Measurements from ENCODE around the gene S100A11.
"Not testable (repeated sequence)": the region's sequence is repeated elsewhere in the genome, so short reads cannot be mapped to it uniquely, and the experiment has no call there.

S100A11 gene

DNA sequence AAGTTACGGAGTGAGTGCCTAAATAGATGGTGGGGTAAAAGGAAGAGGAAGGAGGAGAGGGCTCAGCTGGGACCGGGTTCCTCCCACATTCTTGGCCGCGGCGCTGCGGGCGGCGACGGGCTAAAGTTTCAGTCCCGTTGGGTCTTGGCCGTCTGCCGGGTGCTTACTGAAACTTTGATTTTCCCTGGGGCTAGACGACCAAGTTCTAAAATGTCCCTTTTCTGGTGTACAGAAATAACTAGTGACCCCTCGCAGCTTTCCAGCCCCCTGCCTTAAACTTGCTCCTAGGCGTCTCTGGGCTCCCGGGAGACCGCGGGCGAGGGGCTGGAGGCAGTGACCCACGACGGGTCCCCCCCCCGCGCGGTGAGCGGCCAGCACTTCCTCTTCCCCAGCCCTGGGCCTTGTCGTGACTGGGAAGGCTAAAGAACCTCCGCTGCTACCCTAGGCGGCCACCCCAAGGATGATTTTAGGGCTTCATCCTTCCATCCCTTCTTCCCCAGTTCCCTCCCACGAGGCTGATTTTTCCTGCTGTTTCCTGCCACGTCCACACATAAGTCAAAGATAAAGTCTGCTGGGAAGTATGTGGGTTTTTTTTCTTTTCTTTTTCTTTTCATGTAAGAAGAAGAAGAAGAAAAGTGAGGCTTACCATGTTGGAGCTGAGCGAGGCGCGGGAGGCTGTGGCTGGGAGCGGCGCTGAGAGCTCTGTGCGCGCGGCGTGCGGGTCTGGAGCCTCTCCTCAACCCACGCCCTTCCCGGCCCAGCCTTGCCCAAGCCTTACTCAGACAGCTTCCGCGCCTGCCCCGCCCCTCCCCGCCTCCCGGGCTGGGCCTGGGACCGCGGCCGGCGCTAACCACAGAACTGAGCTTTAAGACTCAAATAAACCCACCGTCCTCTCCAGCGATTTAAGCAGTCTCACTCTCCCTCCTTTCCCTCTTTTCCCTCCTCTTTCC lies at the start of gene S100A11:
S100A11 (minus strand) TSS at position 738 of the 950 bp plus-strand sequence; CDS start at position 649, 89 bp downstream.
- DNase-seq, result peak; percentile 93

DNA sequence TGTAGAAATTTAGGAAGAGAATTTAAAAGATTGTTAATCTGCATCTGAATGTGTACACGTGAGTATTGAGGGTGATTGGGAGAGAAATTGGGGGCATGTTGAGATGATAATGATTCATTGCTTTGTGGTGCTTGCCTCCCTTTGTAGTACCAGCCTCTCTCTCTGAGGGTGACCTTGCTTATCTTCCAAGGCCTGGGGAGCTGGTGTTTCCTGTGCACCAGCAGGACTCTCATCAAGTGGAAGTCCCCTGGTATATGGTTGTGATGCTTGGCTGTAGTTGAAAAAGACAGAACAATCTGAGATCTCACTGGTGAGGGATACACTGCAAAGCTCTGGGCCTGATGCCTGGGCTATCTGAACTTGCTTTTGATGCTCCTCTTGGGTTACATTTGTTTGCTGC lies 48.0 kb upstream of the S100A11 start:
- DNase-seq, result peak; percentile 82

DNA sequence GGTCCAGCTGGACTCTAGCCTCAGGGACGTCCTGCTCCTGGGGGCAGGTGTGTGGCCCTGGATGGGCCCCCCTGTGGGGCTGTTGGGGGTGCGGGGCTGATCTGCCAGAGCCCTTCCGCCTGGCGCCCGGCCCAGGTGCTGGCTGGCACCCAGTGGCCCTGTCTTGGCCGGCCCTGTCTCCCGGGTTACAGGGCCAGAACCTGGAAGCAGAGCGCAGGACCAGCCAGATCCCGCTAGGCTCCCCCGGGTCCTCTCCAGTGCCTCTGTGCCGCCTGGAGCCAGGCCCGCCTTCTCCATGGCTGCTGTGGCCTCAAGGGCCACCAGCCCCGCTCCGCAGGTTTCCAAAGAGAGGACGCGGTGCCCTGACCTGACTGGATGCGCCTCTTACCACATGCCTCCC lies 44.2 kb upstream of the S100A11 start:
- DNase-seq, result not testable (repeated sequence)

DNA sequence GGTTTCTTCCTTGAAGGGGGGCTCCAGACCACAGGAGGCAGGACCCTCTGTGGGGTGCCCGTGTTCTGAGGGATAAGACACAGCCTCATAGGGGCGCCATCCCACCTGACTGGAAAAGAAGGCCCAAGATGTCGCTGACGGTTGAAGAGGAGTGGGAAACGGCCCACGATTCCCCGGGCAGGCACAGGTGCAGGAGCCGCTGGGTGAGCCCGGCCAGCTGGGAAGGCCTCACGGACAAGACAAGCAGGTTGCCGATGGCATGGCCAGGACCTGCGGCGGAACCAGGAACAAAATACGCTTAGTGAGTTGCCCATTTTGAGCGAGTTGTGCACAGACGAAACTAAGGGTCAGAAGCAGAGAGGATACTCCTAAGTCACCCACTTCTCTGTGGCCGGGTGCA lies 43.7 kb upstream of the S100A11 start:
- DNase-seq, result not testable (repeated sequence)

DNA sequence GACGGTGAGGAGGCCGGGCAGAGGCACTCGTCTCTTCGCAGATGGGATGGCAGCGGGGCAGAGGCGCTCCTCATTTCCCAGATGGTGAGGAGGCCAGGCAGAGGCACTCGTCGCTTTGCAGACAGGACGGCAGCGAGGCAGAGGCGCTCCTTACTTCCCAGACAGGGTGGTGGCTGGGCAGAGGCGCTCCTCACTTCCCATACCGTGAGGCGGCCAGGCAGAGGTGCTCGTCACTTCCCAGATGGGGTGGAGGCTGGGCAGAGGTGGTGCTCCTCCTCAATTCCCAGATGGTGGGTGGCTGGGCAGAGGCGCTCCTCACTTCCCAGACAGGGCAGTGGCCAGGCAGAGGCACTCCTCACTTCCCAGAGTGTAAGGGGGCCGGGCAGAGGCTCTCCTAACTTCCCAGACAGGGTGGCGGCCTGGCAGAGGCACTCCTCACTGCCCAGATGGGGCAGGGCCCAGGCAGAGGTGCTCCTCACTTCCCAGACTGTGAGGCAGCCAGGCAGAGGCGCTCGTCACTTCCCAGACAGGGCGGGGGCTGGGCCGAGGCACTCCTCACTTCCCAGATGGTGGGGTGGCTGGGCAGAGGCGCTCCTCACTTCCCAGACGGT lies 42.1 kb upstream of the S100A11 start:
- DNase-seq, result no peak

DNA sequence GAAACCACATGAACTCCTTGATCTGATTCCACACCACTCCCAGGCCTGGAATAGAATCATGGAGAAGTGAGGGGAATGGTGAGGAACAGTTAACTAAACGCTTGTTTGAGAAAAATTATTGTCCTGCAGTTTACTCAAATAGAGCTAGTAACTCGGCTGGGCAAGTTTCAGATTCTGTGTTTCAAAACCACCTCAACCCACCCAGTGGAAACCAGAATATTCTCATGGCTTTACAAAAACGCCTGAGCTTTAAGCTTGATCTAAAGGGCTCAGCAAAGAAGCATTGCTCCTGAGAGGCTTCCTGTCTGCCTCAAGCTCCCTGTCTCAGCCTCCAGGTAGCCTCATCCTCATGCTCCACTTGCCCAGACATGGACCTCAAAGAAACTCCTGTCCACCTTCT lies 35.5 kb upstream of the S100A11 start:
- no peak for DNase-seq

DNA sequence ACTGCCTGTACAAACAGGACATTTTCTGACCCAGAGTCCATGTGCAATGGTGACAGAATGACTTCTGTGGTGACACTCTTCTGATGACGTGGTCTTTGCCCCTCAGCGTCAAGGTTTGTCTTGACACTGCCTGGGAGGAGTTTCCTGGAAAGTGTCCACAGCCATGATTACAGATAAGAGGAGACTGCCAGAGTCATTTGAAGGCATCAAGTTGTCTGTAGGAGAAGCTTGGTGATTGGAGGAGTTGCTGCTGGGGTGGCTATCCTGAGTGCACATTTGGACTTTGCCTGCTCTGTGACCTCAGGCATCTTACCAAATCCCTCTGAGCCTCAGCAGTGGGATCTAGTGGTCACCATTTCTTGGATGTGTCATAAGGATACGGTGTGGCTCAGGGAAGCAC lies 34.3 kb upstream of the S100A11 start:
- DNase-seq, result peak; percentile 72

DNA sequence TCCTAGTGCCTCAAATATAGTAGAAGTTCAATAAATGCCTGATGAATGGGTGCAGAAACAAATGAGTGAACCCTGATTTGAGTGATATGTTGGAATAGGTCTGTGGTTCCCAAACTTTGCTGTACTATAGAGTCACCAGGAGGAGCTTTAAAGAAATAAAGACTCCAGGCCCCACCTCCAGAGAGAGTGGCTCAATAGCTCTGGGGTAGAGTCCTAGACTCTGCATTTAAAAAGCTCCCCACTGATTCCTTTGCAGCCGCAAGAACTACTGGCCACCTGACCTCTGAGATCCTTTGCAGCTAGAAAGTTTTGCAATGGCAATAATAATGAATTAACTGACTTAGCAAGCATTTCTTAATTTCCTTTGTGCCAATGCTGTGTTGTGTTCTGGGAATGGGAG lies 31.1 kb upstream of the S100A11 start:
- no peak for DNase-seq

DNA sequence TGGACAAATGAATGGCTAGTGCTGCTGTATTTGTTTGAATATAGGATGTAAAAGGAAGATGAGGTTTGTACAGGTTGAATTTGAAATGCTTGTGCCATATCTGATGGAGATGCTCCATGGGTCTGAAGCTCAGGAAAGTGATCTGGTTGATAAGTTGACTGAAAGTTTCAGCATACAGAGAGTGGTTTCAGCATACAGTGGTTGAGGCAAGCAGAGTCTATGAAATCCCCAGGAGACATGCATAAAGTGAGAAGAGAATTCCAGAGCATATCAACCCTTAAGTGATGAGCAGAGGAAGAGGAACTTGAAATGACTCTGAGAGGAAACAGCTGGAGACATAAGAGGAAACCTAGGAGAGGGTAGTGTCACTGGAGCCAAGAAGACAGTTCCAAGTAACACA lies 30.3 kb upstream of the S100A11 start:
- DNase-seq, result no peak

DNA sequence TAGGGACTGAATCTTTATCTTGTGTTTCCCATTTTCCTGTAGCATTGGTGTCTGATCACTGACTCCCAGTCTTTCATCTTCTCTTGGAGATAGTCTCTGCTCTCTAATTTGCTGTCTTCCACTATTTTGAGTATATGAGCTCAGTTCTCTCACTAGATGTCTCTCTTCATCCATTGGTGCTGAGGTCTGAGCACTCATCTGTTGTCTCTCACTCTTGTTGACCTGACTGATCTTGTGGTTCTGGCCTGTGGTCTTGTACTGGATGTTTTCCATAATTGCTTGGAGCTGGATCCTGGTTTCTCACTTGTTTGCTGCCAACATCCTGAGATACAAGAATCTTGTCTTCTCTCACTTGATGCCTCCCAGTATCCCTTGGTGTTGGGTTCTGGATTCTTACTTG lies 25.1 kb upstream of the S100A11 start:
- no peak for DNase-seq

DNA sequence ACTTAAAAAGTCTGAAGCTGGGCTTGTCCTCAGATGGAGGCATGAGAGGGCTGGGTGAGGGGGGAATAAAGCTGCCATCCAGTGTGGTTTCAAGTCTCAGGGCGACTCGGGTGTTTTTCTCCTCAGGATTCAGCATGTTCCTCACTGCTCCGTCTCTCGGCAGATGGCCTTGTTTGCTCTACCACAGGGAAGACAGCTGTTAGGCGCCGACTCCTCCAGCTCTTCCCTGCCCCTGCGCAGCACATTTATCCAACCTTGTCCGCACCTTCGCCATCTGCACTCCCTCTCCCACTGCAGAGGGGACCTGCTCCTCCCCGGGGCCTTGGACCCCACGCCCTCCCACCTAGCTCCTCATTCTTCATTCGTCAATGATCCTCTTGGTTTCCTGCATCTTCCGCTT lies 16.6 kb upstream of the S100A11 start:
- DNase-seq, result no peak

DNA sequence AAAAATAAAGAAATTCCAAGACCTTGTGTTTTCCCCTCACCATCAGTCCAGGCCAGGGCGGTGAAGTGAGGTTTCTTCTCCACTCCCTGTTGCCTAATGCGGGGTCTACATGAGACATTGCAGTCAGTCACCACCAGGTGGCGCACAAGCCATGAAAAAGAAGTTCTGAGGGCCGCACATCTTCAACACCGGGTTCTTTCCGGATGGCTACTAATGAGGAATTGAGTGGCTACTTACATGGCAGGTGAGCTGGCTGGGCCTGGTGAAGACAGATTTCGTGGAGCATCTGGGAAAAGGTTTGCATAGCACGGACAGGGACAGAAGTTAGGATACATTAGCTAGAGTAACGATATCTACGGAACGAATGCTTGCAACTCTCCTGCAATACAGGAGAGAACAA lies 15.8 kb upstream of the S100A11 start:
- peak; percentile 92 for DNase-seq

DNA sequence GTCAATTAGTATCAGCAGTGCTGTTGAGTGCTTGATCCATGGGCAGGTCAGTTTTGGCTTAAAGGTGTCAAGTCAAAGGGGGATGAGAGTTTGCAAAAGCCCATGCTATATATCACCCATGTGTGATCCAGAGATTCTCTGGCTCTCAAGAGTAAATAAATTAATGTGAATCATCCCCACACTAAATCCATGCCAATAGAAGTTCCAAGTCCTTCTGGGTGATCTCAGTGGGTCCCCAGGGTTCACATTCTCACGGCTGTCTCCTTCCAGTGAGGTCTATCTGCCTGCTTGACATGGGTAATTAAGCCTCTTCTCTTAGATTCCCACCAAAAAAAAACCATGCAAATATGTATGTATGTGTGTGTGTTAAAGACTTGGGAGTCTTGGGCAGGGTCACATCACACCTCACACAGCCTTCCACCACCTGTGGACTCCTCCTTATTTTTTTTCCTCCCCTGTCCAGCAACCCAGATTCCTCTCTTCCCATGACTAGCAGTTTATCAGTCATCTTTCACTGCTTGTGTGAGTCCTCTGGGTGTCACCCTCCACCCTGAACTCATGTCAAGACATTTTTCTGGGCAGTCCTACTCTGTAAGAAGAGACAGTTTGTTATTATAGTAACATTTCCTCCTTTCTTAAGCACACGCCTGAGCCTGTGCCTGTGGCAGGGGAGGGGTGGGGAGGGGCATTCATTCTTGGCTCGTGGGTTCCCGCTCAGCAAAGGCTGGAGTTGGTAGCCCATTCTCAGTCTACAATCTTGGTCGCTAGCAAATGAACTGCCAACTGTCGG lies 14.3 kb upstream of the S100A11 start:
- DNase-seq, result peak; percentile 39

DNA sequence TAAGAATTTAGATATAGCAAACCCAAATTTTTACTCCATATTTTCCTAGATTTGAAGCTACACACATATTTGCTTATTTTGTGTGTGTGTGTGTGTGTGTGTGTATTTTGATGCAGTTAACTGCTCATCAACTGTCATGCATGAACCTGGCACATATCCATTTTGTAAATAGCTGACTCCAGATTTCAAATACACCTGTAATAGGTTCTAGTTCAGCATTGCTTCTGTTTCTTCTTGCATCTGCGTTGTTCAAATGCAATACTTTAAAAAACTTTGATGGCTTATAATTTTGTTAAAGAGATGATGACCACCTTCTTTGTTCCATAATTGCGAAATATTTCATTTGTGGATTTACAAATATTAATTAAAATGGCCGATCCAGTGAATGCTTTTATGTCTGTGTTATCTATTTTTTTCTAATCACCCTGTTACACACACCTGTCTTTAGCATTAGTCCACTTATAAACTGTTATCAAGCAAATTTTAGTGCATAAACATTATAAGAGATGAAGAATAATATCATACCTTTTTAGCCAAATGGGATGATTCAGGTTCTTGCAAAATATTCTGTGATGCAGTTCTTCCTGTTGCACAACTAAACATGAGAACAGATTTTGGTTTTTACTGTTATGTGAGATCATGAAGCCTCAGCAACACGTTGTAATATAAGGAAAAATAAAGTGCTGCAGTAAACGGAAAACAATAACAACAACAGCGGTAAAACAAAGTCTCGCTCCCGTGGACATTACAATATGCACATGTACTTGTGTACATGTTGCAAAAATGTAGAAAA lies 12.7 kb upstream of the S100A11 start:
- DNase-seq, result peak; percentile 50

DNA sequence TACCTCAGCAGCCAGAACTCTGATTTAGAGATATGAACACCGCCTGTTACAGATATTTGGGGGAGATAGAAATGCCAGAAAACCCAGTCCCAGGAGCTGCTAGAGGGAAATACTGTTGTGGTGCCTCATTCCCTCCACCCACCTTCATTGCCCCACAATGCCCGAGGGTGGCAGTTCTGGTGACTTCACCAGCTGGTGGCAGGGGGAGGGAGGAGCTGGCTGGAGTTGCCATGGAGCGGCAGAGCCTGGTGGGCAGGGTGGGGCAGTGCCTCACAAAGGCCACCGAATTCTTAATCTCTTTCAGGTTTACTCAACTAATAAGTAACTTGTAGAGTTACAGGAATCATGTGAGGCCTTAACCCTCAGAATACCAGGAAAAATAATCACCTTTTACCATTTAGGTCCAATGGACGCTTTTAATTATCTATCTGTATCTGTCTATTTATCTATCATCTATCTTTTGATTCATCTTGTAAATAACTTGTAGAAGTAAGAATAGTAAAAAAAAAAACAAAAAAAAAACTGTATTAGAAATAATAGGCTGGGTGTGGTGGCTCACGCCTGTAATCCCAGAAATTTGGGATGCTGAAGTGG lies 11.7 kb upstream of the S100A11 start:
- peak; percentile 95 for DNase-seq

DNA sequence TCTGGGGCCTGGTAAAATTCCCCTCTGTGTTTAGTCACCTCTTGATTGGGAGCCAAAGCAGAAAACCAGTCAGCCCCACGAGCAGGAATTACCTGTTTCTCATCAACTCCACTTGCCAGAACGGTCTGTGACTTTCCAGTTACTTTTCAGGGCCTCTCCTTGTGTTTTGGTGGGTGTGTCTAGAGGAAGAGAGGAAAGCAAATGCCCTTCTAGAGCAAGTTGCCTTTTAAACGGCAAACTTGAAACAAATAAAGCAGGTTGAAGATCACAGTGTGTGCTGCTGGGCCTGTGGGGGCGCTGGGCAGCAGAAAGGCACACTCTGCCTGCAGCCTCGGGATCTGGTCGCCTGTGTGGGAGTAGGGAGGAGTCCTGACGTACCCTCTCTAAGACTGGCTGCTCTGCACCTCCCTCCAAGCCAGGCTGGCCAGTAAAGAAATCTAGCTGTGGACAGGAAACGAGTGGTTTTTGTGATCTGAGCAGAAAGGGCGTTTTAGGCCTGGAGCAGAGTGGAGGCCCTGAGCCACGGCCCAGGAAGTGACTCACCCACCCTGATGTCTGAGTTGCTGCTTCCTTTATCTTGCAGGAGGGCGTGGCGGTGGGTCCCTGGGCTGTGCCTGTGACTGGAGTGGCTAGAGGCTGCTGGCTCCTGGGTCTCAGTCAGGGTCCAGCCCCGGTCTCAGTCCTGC lies 11.1 kb upstream of the S100A11 start:
- DNase-seq, result peak; percentile 99

DNA sequence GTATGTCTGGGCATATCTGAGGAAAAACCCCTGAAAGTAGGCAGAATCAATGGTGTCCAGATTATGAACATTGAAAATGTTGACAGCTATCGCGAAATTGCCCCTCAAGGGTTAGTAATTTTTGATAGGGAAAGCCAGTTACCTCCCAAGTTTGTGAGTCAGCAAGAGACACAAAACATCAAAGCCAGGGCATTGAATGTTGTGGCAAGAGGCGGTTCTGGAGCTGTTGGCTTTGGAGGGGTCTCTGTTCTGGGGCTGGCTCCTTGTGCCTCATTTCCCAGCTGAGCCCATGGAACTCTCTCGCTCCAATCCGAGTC lies 10.6 kb upstream of the S100A11 start:
- peak; percentile 41 for DNase-seq

DNA sequence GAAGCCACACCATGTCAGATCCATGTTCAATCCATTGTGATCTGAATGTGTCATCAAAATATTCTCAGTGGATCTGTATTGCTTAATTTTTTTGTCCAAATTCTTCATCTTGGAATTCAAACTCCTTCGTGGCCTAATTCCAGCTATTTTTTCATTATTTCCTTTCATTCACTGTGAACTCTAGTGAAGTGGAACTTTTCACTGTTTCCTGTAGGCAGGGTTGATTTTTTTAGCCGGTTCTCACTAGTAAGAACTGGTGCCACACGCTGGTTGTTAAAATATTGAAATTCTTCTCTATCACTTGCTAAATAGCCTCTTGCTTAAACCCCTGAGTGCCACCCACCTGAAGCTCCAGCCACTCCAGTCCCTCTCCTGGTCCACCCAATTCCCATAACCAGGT lies 7.6 kb upstream of the S100A11 start:
- DNase-seq, result no peak

DNA sequence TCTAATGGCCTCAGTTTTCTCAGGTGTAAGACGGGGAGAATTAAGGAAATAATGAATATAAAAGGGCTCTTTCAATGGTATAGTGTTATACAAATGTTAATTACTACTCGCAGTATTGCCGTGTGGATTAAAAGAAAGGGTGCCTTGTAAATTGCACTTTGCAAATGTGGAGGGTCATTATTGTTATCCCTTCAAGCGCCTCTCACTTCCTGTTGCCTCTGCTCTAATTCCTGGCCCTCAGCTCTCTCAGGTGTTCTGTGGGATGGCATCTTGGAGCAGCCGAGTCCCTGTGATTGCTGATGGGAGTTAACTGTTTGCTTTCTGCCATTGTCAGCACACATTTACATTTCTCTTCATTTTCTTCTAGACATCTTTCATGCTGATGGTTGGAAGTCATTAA lies 7.1 kb upstream of the S100A11 start:
- no peak for DNase-seq

DNA sequence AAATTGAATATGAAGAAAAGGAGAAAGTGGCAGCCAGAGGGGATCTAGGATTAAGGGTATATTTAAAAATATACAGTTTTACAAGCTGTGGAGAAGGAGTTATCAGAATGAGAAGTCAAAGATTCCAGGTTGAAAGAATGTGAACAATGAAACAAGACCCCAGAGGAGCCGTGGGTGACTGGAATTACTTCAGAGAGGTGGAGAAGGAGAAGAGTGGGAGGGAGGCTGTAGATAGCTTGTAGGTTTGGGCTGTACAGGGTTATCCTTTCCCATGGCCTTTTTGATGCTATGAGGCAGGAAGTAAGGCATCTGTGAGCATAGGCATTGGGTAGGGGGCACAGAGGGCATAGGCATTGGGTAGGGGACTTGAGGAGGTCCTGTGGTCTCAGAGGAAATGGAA lies 5.2 kb upstream of the S100A11 start:
- no peak for DNase-seq

DNA sequence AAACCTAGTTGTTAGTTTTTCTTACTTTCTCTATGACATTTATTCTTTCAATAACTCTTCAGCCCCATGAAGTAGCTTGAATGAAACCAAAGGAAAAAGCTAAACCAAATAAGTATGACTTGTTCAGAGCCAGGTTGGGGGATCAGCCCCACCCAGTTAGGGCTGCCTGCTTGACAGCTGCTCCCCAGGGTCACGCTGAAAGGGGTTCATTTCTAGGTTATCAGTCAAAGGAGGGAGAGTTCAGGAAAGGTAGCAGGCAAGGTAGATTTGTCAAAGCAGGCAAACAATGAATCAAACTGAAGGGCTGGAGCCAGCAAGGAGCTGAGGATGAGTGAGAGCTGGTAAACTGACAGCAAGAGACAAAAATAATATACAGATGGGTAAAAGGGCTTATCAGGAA lies 3.1 kb upstream of the S100A11 start:
- no peak for DNase-seq

DNA sequence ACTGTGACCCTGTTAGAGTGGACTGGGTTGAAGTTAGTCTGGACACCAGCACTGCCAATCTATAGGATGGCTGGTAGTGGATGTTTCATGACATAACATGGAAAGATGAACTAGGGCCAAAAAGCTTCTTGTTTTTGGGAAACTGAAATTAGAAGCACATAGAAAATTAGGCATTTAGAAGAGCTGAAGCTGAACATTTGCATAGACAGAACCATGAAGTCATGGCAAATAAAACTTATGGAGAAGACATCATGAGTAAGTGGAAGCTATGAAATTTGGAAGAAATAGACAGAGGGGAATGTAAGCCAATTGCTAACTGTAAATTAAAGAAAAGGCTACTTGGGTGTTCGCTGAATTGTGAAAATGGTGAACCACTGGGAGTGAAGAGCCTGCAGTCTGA lies 2.7 kb upstream of the S100A11 start:
- DNase-seq, result no peak
